ENCODE data around the gene CEP112.

DNA sequence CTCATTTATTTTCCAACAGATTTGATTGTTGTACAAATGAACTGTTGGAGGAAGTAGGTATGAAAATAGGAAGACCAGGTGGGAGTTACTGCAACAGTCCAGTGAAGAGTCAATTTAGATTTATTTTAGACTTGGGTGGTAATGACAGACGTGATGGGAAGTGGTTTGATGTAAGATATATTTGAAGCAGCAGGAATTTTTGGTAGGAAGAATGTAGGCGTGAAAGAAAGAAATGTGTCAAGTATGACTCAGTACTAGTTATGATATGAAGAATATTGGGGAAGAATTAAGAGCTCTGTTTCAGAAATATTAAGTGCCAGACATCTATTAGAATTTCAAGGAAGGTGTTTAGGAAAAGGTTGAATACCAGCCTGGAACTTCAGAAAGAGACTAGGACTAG, 382.6 kb downstream of the CEP112 start:
- TF ChIP-seq BRD4 (IDR thresholded peaks at IDR 0.05) (no peak), TCF3 (CRISPR knock-in tag; IDR thresholded peaks at IDR 0.05) (no peak)
- TF ChIP-seq, protein P1, sequence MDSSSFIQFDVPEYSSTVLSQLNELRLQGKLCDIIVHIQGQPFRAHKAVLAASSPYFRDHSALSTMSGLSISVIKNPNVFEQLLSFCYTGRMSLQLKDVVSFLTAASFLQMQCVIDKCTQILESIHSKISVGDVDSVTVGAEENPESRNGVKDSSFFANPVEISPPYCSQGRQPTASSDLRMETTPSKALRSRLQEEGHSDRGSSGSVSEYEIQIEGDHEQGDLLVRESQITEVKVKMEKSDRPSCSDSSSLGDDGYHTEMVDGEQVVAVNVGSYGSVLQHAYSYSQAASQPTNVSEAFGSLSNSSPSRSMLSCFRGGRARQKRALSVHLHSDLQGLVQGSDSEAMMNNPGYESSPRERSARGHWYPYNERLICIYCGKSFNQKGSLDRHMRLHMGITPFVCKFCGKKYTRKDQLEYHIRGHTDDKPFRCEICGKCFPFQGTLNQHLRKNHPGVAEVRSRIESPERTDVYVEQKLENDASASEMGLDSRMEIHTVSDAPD (CRISPR knock-in tag; IDR thresholded peaks at IDR 0.05) = no peak
- TF ChIP-seq, protein P2, sequence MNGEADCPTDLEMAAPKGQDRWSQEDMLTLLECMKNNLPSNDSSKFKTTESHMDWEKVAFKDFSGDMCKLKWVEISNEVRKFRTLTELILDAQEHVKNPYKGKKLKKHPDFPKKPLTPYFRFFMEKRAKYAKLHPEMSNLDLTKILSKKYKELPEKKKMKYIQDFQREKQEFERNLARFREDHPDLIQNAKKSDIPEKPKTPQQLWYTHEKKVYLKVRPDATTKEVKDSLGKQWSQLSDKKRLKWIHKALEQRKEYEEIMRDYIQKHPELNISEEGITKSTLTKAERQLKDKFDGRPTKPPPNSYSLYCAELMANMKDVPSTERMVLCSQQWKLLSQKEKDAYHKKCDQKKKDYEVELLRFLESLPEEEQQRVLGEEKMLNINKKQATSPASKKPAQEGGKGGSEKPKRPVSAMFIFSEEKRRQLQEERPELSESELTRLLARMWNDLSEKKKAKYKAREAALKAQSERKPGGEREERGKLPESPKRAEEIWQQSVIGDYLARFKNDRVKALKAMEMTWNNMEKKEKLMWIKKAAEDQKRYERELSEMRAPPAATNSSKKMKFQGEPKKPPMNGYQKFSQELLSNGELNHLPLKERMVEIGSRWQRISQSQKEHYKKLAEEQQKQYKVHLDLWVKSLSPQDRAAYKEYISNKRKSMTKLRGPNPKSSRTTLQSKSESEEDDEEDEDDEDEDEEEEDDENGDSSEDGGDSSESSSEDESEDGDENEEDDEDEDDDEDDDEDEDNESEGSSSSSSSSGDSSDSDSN (IDR thresholded peaks at IDR 0.05; ENCODE audit: borderline replicate concordance in 1 of 2, low read depth in 2 of 2, low read length in 2 of 2) = no peak
- TF ChIP-seq, protein P3, sequence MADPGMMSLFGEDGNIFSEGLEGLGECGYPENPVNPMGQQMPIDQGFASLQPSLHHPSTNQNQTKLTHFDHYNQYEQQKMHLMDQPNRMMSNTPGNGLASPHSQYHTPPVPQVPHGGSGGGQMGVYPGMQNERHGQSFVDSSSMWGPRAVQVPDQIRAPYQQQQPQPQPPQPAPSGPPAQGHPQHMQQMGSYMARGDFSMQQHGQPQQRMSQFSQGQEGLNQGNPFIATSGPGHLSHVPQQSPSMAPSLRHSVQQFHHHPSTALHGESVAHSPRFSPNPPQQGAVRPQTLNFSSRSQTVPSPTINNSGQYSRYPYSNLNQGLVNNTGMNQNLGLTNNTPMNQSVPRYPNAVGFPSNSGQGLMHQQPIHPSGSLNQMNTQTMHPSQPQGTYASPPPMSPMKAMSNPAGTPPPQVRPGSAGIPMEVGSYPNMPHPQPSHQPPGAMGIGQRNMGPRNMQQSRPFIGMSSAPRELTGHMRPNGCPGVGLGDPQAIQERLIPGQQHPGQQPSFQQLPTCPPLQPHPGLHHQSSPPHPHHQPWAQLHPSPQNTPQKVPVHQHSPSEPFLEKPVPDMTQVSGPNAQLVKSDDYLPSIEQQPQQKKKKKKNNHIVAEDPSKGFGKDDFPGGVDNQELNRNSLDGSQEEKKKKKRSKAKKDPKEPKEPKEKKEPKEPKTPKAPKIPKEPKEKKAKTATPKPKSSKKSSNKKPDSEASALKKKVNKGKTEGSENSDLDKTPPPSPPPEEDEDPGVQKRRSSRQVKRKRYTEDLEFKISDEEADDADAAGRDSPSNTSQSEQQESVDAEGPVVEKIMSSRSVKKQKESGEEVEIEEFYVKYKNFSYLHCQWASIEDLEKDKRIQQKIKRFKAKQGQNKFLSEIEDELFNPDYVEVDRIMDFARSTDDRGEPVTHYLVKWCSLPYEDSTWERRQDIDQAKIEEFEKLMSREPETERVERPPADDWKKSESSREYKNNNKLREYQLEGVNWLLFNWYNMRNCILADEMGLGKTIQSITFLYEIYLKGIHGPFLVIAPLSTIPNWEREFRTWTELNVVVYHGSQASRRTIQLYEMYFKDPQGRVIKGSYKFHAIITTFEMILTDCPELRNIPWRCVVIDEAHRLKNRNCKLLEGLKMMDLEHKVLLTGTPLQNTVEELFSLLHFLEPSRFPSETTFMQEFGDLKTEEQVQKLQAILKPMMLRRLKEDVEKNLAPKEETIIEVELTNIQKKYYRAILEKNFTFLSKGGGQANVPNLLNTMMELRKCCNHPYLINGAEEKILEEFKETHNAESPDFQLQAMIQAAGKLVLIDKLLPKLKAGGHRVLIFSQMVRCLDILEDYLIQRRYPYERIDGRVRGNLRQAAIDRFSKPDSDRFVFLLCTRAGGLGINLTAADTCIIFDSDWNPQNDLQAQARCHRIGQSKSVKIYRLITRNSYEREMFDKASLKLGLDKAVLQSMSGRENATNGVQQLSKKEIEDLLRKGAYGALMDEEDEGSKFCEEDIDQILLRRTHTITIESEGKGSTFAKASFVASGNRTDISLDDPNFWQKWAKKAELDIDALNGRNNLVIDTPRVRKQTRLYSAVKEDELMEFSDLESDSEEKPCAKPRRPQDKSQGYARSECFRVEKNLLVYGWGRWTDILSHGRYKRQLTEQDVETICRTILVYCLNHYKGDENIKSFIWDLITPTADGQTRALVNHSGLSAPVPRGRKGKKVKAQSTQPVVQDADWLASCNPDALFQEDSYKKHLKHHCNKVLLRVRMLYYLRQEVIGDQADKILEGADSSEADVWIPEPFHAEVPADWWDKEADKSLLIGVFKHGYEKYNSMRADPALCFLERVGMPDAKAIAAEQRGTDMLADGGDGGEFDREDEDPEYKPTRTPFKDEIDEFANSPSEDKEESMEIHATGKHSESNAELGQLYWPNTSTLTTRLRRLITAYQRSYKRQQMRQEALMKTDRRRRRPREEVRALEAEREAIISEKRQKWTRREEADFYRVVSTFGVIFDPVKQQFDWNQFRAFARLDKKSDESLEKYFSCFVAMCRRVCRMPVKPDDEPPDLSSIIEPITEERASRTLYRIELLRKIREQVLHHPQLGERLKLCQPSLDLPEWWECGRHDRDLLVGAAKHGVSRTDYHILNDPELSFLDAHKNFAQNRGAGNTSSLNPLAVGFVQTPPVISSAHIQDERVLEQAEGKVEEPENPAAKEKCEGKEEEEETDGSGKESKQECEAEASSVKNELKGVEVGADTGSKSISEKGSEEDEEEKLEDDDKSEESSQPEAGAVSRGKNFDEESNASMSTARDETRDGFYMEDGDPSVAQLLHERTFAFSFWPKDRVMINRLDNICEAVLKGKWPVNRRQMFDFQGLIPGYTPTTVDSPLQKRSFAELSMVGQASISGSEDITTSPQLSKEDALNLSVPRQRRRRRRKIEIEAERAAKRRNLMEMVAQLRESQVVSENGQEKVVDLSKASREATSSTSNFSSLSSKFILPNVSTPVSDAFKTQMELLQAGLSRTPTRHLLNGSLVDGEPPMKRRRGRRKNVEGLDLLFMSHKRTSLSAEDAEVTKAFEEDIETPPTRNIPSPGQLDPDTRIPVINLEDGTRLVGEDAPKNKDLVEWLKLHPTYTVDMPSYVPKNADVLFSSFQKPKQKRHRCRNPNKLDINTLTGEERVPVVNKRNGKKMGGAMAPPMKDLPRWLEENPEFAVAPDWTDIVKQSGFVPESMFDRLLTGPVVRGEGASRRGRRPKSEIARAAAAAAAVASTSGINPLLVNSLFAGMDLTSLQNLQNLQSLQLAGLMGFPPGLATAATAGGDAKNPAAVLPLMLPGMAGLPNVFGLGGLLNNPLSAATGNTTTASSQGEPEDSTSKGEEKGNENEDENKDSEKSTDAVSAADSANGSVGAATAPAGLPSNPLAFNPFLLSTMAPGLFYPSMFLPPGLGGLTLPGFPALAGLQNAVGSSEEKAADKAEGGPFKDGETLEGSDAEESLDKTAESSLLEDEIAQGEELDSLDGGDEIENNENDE (IDR thresholded peaks at IDR 0.05; ENCODE audit: low read depth, low read length) = no peak
- TF ChIP-seq, protein P4, sequence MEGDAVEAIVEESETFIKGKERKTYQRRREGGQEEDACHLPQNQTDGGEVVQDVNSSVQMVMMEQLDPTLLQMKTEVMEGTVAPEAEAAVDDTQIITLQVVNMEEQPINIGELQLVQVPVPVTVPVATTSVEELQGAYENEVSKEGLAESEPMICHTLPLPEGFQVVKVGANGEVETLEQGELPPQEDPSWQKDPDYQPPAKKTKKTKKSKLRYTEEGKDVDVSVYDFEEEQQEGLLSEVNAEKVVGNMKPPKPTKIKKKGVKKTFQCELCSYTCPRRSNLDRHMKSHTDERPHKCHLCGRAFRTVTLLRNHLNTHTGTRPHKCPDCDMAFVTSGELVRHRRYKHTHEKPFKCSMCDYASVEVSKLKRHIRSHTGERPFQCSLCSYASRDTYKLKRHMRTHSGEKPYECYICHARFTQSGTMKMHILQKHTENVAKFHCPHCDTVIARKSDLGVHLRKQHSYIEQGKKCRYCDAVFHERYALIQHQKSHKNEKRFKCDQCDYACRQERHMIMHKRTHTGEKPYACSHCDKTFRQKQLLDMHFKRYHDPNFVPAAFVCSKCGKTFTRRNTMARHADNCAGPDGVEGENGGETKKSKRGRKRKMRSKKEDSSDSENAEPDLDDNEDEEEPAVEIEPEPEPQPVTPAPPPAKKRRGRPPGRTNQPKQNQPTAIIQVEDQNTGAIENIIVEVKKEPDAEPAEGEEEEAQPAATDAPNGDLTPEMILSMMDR (IDR thresholded peaks at IDR 0.05 in 2 of 3, conservative IDR thresholded peaks at IDR 0.05 in 1 of 3; ENCODE audit: insufficient read depth in 2 of 3, low read depth in 1 of 3, low read length in 3 of 3) = no peak
